HG03066 (cell line): ENCODE data around the gene TLCD2.
"Not testable (repeated sequence)": the region's sequence is repeated elsewhere in the genome, so short reads cannot be mapped to it uniquely, and the experiment has no call there.

Source experiments
- ATAC-seq: cut with Tn5 transposase; IDR thresholded peaks from one replicate; pipeline ENCODE4 v1.9.1; 2021; ENCODE audit warnings: low read depth; ENCODE audit not compliant: unreplicated experiment

Gene TLCD2, protein sequence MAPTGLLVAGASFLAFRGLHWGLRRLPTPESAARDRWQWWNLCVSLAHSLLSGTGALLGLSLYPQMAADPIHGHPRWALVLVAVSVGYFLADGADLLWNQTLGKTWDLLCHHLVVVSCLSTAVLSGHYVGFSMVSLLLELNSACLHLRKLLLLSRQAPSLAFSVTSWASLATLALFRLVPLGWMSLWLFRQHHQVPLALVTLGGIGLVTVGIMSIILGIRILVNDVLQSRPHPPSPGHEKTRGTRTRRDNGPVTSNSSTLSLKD

DNA sequence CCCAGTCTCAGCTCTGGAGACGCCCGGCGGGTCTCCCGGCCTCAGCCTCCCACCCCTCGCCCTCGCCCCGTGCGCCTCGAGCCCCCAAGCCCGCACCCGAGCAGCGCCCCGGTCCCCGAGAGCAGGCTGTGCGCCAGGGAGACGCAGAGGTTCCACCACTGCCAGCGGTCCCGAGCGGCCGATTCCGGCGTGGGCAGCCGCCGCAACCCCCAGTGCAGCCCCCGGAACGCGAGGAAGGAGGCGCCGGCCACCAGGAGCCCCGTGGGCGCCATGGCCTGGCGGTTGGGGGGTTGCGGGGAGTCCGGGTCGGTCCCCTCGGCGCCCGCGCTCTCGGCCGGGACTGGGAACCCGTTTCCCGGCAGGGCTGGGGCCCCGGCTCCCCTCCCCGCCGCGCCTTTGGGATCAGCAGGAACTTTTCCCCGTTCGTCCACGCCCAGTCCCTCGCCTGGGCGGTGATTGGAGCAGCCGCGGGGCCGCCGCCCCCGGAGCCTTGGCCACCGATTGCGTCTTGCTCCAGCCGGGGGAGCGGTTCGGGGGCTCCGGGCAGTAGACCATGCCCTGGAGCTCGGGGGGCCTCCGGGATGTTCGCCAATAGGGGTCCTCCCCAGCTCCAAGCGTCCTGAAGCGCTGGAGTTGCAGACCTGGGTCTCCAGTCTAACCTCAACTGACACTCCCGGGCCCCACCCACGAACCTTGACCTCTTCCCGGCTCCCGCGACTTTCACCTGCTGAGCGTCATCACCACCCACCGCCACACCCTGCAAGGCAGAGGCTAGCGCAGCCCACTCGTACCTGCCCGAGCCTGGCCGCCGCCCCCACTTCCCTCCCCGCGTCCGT is at the start of gene TLCD2:
TLCD2 (minus strand) TSS at position 407 of the 836 bp plus-strand sequence; CDS start at position 272, 135 bp downstream.
- no peak for ATAC-seq

GRCh38 chr17:1759529-1759928 is 49.4 kb upstream of the TLCD2 start:
- ATAC-seq: no peak

DNA sequence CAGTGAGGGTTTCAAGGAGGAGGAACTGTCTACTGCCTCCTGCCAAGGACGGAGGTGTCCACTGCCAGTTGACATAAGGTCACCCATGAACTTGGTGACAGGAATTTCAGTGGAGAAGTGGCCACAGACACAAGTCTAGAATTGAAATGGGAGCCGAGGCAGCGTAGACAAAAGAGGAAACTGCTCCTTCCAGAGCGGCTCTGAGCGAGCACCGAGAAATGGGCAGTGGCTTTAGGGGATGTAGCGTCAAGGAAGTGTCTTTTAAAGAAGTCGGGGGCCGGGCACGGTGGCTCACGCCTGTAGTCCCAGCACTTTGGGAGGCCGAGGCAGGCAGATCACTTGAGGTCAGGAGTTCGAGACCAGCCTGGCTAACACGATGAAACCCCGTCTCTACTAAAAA is 48.6 kb upstream of the TLCD2 start:
- ATAC-seq: no peak

- ATAC-seq: no peak
Observed at GRCh38 chr17:1755827-1756262, 45.7 kb upstream of the TLCD2 start.

GRCh38 chr17:1755252-1755826 is 45.2 kb upstream of the TLCD2 start:
- ATAC-seq: no peak

DNA sequence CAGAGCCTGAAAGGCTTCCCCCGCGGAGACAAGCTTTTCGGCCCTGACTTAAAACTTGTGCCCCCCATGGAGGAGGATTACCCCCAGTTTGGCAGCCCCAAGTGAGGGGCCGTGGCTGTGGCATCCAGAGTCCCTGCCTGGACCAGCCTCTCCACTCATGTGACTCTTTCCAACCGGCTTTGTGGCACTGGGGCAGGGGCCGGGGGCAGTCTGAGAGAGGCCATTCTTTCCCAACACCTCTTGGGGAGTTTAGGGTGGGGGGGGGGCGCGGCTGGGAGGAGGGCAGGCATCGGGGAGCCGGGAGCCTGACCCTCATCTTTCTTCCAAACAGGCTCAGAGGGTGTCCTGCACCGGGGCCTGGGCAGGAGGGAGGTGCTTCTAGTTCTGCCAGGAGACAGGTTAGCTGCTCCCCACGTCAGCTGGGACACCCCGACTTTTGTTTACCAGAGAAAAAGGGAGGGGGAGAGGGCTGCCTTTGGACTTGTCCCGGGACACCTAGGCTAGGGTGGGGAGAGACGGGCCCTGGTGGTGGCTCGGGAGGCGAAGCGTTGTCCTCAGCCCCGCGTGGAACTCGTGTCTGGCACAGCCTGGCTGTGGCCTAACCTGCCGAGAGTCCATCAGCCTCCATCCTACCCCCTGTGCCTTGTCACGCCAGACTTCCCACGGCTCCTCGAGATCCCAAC is 44.4 kb upstream of the TLCD2 start:
- no peak for ATAC-seq

DNA sequence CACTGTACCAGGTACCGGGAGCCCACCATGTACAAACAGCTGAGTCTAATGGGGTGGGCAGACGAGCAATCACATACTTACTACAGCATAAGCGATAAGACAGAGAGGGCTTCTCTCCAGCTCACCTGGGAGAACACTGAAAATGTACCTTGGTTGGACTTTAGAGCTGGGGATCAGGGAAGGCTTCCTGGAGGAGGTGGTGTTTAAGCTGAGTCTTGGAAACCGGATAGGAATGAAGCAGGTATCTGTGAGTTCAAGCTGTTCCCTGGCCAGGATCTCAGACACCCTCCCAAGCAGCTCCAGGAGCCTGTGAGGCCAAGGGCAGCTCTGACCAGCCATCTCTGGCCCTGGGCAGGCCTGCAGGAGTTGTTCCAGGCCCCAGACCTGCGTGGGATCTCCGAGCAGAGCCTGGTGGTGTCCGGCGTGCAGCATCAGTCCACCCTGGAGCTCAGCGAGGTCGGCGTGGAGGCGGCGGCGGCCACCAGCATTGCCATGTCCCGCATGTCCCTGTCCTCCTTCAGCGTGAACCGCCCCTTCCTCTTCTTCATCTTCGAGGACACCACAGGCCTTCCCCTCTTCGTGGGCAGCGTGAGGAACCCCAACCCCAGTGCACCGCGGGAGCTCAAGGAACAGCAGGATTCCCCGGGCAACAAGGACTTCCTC is 43.7 kb upstream of the TLCD2 start:
- ATAC-seq: no peak

DNA sequence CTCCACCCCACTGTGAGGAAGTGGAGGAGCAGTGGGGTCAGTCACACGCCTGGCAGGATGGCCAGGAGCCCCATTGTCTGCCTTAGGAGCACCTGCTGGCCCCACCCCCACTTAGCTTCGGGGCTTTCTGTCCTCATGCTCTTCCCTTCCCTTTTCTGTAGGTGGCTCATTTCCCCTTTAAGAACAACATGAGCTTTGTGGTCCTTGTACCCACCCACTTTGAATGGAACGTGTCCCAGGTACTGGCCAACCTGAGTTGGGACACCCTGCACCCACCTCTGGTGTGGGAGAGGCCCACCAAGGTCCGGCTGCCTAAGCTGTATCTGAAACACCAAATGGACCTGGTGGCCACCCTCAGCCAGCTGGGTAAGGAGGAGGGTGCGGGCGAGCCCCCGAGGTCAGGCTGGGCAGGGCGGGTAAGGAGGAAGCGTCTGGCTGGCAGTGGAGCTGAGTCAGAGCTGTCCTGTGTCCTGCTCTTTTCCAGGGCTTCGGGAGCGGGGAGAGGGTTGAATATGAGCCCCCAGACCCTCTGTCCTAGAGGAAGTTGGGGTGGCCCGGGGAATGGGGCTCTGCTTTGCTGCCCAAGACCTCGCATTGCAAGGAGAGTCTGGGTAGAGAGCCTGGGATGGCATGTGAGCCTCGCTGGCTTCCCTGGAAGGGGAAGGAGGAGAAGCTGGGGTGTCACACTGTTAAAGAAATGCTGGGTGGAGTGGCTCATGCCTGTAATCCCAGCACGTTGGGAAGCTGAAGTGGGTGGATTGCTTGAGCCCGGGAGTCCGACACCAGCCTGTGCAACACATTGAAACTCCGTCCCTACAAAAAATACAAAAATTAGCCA is 42.5 kb upstream of the TLCD2 start:
- no peak for ATAC-seq

GRCh38 chr17:1750628-1751027 is 40.5 kb upstream of the TLCD2 start:
- ATAC-seq: no peak

DNA sequence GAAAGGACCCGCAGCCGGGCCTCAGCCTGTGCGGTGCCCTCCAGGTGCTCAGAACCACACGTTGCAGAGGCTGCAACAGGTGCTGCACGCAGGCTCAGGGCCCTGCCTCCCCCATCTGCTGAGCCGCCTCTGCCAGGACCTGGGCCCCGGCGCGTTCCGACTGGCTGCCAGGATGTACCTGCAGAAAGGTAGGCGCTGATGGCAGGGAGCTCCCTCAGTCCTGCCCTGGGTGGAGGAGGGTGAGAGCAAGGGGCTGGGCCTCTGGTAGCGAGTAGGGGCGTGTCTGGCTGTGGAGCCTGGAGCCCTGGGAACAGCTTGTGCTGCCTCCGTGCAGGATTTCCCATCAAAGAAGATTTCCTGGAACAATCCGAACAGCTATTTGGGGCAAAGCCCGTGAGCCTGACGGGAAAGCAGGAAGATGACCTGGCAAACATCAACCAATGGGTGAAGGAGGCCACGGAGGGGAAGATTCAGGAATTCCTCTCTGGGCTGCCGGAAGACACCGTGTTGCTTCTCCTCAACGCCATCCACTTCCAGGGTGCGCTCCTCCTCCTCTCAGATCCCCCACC is 36.9 kb upstream of the TLCD2 start:
- ATAC-seq: no peak

GRCh38 chr17:1745513-1746020 is 35.4 kb upstream of the TLCD2 start:
- no peak for ATAC-seq

- ATAC-seq: no peak
Observed at GRCh38 chr17:1744551-1745512, 34.7 kb upstream of the TLCD2 start.

GRCh38 chr17:1743088-1743439 is 32.9 kb upstream of the TLCD2 start:
- no peak for ATAC-seq

DNA sequence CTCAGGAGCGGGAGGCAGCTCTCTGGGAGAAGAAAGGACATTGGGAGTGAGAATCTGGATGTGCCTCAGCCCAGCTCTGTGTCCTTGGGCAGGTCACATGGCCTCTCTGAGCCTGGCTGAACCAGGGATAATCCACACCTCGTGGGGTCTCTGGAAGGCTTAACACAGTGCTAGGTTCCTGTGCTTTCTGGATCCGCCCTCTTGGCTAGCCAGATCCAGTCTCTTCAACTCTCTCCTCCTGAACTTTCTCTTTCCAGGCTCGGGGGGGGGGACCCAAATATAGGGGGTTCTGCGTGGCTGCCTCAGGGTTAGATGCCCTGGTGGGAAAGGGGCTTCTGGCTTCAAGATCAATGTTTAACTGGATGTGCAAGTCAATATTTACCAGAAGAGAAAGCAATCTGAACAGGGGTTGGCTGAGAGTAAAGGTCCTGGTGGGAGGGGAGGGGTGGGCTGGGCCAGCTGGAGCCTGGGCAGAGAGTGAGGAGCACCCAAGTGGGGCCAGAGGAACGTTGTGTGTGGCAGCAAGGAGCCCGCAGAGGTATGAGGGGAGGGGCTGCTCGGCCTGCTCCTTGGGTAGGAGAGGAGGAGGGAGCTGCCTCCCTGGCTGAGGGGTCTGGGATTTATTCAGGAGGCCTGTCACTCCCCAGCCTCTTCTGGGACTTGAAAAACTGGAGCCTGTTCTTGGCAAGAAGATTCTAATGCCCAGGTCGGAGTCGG is 32.4 kb upstream of the TLCD2 start, which contains the start of gene SERPINF2:
SERPINF2 (plus strand) TSS at position 501 of the 717 bp plus-strand sequence. CDS start 2,125 bp downstream, outside the sequence.
- no peak for ATAC-seq

- ATAC-seq: not testable (repeated sequence)
Observed at GRCh38 chr17:1741899-1742298, 31.7 kb upstream of the TLCD2 start.

GRCh38 chr17:1737531-1738291 is 27.5 kb upstream of the TLCD2 start:
- no peak for ATAC-seq
